Measurements from ENCODE around the gene RAF1. TPM values are rescaled to one million over a fixed set of nuclear protein-coding genes. Genes with fewer than 3 reads are reported as not detected.
"Not testable (repeated sequence)": the region's sequence is repeated elsewhere in the genome, so short reads cannot be mapped to it uniquely, and the experiment has no call there.

The RAF1 gene
- total RNA-seq, 4 donors from 2014 or later, result 212 to 346 (median 246) TPM

- TF ChIP-seq, protein P1, sequence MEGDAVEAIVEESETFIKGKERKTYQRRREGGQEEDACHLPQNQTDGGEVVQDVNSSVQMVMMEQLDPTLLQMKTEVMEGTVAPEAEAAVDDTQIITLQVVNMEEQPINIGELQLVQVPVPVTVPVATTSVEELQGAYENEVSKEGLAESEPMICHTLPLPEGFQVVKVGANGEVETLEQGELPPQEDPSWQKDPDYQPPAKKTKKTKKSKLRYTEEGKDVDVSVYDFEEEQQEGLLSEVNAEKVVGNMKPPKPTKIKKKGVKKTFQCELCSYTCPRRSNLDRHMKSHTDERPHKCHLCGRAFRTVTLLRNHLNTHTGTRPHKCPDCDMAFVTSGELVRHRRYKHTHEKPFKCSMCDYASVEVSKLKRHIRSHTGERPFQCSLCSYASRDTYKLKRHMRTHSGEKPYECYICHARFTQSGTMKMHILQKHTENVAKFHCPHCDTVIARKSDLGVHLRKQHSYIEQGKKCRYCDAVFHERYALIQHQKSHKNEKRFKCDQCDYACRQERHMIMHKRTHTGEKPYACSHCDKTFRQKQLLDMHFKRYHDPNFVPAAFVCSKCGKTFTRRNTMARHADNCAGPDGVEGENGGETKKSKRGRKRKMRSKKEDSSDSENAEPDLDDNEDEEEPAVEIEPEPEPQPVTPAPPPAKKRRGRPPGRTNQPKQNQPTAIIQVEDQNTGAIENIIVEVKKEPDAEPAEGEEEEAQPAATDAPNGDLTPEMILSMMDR (IDR thresholded peaks at IDR 0.05 in 4 of 5, conservative IDR thresholded peaks at IDR 0.05 in 1 of 5), result no peak
- no peak for TF ChIP-seq POLR2A (IDR thresholded peaks at IDR 0.05)
- Histone ChIP-seq H3K4me1 (peaks cover 48 to 56% of the 10 kb centered on the region in 2 donors), H3K4me3 (no peak overlapping the region), H3K36me3 (no peaks in the 10 kb centered on the region), H3K27me3 (no peaks in the 10 kb centered on the region), H3K27ac (peak overlapping the region in 2 of 4 donors; percentile 66 to 71), H3K9me3 (no peaks in the 10 kb centered on the region)
- intact Hi-C loops (cut with DNase I; ENCODE audit: low total_unique reads) (no loop called here), in situ Hi-C loops (cut with MboI; ENCODE audit: low sequenced_read_pairs in 4 of 4) (no loop called here)
- DNase-seq (no peak), ATAC-seq (no peak)
Measured at GRCh38 chr3:12633108-12633507, 30.8 kb downstream of the RAF1 start.

DNA sequence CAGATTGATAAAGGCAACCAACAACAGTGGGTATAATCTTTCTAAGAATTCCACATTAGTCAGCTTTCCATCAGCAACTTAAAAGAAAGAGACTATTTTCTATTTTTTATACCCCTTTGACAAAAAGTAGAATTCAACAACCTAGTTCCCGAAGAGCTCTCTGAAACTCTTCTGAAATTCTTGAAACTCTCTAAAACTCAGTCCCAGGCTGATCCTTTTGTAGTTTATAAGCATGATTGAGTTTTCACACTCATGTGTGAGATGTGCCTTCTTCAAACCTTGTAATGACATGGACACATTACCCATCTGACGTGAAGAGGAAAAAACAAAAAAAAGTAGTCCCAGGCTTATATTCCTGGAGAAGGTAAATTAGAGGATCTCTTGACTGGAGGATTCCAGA, 31.4 kb downstream of the RAF1 start:
- Histone ChIP-seq H3K27me3 (no peaks in the 10 kb centered on the region), H3K27ac (peak overlapping the region; percentile 60 to 79 (median 68)), H3K9me3 (no peaks in the 10 kb centered on the region), H3K4me3 (no peak overlapping the region), H3K4me1 (peaks cover 48 to 56% of the 10 kb centered on the region in 2 donors), H3K36me3 (no peaks in the 10 kb centered on the region)
- no peak for DNase-seq
- no peak for TF ChIP-seq POLR2A (IDR thresholded peaks at IDR 0.05)
- TF ChIP-seq, protein P1 (IDR thresholded peaks at IDR 0.05 in 4 of 5, conservative IDR thresholded peaks at IDR 0.05 in 1 of 5), result no peak
- ATAC-seq, result no peak
- intact Hi-C loops (cut with DNase I; ENCODE audit: low total_unique reads) (no loop called here), in situ Hi-C loops (cut with MboI; ENCODE audit: low sequenced_read_pairs in 4 of 4) (no loop called here)

GRCh38 chr3:12630843-12631242, 33.1 kb downstream of the RAF1 start:
- peaks cover 54 to 63% of the 10 kb centered on the region in 2 donors for H3K4me1 ChIP-seq
- H3K27ac ChIP-seq, result peak overlapping the region; percentile 60 to 79 (median 68)
- in situ Hi-C loops (cut with MboI; ENCODE audit: low sequenced_read_pairs in 4 of 4), result not testable (repeated sequence)

DNA sequence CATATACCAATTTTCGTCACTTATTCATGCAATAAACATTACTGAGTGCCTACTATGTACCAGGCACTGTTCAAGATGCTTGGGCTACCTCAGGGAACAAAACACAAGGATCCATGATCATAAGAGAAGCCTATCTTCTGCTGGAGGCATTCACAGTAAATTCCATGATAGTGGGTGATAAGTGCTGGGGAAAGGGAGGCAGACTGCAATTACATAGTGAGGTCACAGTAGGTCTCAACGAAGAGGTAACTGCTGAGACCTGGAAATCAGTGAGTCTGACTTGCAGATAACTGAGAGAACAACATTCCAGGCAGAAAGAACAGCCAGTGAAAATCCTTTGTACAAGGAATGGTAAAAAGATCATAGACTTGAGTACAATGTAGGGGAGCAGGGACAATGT, 33.6 kb downstream of the RAF1 start:
- Histone ChIP-seq H3K27ac (peak overlapping the region; percentile 60 to 79 (median 68)), H3K27me3 (no peaks in the 10 kb centered on the region), H3K4me1 (peaks cover 59 to 68% of the 10 kb centered on the region in 2 donors), H3K4me3 (no peak overlapping the region), H3K9me3 (no peaks in the 10 kb centered on the region), H3K36me3 (no peaks in the 10 kb centered on the region)
- in situ Hi-C loops (cut with MboI; ENCODE audit: low sequenced_read_pairs in 4 of 4) (no loop called here), intact Hi-C loops (cut with DNase I; ENCODE audit: low total_unique reads) (no loop called here)
- no peak for DNase-seq
- ATAC-seq, result no peak
- TF ChIP-seq POLR2A (IDR thresholded peaks at IDR 0.05), result no peak
- TF ChIP-seq, protein P1 (IDR thresholded peaks at IDR 0.05 in 4 of 5, conservative IDR thresholded peaks at IDR 0.05 in 1 of 5), result no peak

More at GRCh38 chr3:12630843-12631242, 33.1 kb downstream of the RAF1 start:
- ATAC-seq; H3K36me3 ChIP-seq; DNase-seq; H3K27me3 ChIP-seq; H3K4me3 ChIP-seq; H3K9me3 ChIP-seq; intact Hi-C loops (cut with DNase I; ENCODE audit: low total_unique reads): not testable (repeated sequence)

DNA sequence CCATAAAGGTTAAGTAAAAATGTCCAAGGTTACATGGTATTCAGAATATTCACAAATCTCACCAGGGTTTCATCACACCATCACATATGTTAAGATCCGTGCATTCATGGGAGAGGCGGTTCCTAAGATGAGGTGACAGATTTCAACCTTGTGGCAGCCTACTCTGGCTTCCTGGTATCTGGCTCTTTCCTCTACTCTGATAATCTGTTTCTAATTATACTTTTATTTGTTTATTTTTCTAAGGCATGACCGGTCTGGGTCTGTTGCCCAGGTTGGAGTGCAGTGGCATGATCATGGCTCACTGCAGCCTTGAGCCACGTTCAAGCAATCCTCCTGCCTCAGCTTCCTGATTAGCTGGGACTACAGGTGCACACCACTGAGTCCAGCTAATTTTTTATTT, 34.4 kb downstream of the RAF1 start:
- no peaks in the 10 kb centered on the region for H3K9me3 ChIP-seq
- H3K36me3 ChIP-seq, result no peaks in the 10 kb centered on the region
- H3K4me1 ChIP-seq, result peaks cover 65 to 71% of the 10 kb centered on the region in 2 donors
- H3K27ac ChIP-seq, result peak overlapping the region; percentile 60 to 79 (median 68)
- H3K4me3 ChIP-seq, result no peak overlapping the region
- intact Hi-C loops (cut with DNase I; ENCODE audit: low total_unique reads), result no loop called here
- ATAC-seq (peak; percentile 84 to 94), DNase-seq (peak; percentile 52 to 64)
- TF ChIP-seq, protein P1 (IDR thresholded peaks at IDR 0.05 in 4 of 5, conservative IDR thresholded peaks at IDR 0.05 in 1 of 5), result no peak
- peak in 1 of 2 donors; percentile 9 for TF ChIP-seq POLR2A (IDR thresholded peaks at IDR 0.05)
- H3K27me3 ChIP-seq, result no peaks in the 10 kb centered on the region
- in situ Hi-C loops (cut with MboI; ENCODE audit: low sequenced_read_pairs in 4 of 4), result no loop called here
